Hematopoietic multipotent progenitor cell treated with erythropoietin and hydrocortisone succinate and interleukin-3 and kit ligand, for 15 days (in vitro differentiated cells): ENCODE results near the gene RMI2.
A peak's percentile ranks its signal among the peaks of the same experiment; 100 is the strongest.

Experiments
- DNase-seq: peaks from one replicate; pipeline ENCODE4 v3.0.0-alpha.2; 2015; ENCODE audit warnings: low spot score

The RMI2 gene

DNA sequence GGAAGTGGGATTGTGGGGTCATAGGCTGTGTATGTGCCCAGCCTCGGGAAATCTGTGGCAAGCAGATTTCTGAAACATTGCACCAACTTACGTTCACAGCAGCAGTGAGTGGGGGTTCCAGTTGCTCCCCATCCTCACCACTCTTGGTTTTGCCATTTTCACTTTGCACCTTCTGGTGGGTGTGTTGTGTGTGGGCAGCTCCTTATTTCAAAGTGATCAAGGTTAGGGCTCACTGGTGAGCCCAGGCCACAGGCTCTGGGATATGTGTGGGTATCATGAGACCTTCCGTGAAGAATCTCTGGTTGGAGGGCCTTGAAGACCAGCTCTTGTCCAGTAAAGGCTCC, 34.7 kb upstream of the RMI2 start:
- no peak for DNase-seq

DNA sequence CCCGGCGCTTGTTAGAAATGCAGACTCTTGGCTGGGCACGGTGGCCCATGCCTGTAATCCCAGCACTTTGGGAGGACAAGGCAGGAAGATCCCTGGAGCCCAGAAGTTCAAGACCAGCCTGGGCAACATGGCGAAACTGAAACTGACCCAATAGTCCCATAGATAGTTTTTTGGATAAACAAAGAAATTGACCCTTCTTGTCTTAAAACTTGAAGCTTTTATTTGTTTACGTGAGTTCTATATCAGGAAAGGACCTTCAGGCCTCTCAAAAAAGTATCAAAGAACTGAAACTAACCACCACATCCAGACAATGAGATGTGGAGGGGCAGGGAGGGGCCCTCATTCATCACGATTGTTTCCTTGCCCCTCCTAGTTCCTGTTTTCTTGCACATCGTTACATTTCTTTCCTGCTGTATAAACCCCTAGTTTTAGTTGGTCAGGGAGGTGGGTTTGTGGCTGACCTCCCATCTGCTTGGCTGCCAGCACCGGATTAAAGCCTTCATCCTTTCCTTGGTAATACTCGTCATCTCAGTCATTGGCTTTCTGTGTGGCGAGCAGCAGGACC, 34.2 kb upstream of the RMI2 start:
- DNase-seq = no peak

DNA sequence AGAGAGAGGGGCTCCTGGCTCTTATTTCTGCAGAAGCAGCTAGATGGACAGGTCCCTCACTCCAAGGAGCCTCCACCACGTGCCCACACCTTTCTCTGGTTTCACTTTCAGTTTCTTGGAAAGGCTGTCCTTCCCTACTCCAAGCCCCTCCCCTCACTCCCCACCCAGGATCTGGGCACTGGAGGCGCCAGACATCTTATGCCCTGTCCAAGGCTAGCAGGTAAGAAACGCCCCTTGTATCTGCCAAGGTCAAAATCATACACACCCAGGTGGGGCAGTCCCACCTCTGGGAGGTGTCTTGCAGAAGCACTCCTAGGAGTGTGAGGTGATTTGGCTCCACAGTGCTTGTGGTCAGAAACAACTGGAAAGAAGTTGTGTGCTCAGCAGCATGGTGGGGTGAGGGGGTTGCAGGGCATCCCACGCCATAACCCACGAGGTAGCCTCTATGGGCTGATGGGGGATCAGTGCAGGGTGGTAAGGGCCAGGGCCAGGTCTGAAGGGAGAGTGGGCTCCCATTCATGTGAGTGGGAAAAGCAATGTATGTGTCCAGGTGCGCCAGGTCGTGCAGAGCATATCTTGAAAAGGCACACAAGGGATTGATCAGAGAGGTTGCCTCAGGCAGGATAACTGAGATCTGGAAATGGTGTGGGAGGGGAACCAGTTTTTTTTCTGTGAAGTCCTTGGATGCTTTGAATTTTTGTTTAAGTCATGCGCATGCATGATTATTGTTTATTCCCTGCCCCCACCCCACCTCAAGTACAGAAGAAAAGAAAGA, 32.4 kb upstream of the RMI2 start:
- peak; percentile 16 for DNase-seq

DNA sequence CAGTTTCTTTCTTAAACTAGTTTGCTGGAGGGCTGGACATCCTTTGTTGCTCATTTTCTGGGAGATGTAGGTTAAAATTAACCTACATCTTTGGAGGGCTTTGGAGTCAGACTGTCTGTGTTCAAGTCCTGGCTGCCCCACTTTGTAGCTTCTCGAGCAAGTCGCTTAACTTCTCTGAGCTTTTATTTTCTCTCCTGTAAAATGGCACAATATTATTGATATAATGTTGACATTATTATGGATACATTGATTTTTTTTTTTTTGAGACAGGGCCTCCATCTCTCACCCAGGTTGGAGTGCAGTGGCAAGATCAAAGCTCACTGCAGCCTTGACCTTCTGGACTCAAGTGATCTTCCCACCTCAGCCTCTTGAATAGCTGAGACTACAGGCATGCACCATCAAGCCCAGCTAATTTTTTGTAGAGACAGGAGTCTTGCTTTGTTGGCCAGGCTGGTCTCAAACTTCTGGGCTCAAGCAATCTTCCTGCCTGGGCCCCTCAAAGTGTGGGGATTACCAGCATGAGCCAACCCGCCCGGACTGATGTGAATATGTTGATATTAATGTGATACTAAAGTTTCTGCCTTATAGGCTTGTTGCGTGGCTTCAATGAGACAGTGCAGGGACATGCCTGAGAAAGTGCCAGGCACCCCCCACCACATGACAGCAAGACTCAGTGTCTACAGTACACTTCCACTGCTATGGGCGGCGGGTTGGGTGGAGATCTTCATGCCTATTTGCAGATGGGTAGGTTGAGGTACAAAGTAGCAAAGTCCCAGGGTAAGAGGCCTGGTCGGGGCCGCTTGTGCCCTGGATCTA, 31.6 kb upstream of the RMI2 start:
- no peak for DNase-seq

DNA sequence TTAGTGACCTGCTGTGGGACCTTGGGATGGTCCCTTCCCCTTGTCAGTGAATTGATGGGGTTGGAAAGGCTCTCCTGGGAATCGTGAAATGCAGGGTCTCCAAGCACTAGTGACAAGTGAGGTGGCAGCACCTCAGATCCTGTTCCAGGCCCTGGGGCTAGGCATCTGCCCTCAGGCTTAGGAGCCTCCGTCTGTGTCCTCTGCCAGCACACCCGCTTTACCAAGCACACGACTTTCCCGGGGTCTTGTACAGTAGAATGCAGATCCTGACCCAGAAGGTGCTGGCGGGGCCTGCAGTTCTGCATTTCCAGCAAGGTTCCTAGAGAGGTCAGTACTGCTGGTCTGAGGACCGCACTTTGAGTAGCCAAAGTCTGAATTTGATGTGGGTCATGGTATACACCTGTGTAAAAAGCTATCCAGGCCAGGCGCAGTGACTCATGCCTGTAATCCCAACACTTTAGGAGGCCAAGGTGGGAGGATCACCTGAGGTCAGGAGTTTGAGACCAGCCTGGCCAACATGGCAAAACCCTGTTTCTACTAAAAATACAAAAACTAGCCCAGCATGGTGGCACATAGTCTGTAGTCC, 30.9 kb upstream of the RMI2 start:
- DNase-seq = no peak

DNA sequence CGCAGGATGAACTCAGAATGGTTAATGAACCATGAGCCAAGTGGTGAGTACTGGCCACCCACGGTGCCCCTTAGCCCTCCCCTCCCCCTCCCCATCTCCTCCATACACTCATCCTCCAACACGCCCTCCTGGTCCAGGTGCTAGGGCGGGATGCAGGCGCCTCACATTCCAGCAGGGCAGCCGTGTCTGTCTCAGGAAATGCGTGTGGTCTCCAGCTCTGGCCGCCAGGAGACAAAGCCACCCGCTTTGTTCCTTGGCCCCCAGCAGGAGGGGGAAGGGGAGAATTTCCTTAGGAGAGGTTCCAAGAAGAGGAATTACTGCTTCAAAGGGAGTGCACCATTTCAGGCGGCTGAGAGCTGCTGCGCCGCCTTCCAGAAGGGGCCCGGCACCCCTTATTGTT, 29.7 kb upstream of the RMI2 start:
- no peak for DNase-seq

DNA sequence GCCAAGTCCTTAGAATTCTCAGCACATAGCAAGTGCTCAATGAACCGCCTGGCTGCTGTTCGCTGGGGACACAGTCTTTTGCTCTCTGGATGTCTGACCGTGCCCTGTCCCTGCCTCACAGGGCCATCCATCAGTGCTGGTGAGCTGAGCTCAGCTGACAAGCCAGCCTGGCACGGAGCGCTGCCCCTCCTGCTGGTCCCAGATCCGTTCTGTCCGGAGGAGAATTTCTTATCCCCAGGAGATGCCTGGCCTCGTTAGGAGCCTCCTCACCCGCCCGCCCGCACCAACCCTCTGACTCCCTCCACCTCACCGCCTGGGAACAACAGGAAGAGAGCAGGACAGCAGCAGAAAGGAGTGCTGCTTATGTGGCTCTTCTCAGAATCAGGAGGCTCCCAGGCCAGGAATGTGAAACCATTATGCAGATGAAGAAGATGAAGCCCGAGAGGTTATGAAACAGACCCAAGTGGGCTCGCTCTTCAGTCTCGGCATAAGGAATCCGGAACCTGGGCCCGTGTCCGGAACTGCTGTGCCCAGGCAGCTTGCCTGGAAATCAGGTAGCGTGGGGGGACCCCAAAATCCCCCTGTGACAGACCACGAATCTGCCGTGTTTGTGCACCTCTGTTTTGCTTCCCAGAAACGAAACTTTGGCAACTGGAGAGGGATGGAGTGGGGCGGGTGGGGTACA, 28.8 kb upstream of the RMI2 start:
- no peak for DNase-seq

DNA sequence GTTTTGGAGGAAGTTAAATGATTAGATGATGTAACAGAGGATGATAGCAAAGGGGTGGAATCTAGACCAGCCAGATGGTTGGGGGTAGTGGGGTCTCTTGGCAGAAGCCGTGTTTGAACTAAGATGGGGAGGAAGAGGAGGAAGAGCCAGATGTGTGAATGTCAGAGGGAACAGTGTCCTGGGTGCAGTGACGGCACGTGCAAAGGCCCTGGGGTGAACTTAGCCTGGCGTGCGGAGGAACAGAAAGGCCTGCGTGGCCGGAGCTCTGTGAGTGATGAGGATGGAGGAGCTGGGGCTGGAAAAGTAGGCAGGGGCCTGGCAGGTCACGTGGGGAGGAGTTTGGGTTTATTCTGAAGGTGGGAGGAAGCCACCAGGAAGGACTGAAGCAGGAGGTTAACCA, 26.4 kb upstream of the RMI2 start:
- DNase-seq = no peak

DNA sequence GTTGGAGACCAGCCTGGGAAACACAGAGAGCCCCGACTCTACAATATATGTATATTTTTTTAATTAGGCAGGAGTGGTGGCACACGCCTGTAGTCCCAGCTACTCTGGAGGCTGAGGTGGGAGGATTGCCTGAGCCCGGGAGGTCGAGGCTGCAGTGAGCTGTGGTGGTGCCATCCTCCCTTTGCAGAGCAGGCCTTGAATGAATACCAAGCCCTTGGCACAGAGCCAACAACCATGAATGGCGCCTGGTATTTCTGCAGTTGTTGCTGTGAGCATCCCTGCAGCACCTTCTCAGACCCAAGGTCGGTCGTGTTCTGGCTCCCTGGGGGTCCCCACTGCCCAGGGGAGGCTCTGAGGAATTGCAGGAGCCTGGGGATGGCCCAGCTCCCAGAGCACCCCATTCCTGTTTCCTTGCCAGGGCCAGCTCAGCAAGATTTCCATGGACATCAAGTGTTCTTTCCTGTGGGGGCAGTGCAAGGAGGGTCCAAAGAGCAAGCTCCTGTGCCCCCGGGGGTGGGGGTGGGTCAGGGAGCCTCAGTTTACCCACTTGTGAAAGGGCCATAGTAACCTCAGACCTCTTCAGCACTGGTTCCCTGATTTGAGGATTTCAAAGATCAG, 25.6 kb upstream of the RMI2 start:
- peak; percentile 59 for DNase-seq

DNA sequence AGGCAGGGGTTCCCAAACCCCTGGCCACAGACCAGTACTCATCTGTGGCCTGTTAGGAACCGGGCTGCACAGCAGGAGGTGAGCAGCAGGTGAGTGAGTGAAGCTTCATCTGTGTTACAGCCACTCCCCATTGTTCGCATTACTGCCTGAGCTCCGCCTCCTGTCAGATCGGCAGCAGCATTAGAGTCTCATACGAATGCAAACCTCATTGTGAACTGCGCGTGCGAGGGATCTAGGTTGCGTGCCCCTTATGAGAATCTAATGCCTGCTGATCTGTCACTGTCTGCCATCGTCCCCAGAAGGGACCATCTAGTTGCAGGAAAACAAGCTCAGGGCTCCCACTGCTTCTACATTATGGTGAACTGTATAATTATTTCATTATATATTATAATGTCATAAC, 25.1 kb upstream of the RMI2 start:
- no peak for DNase-seq

DNA sequence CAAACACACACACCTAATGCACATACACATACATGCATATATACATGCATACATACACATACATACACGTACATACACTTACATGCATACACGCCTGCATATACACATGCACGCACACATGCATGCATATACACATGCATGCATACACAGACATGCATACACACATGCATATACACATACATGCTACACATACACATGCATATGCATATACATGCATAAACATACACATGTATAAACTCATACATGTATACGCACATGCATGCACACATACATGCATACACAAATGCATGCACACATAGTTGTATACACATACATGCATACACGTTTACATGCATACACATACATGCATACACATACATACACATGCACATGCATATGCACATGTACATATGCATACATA, 23.6 kb upstream of the RMI2 start:
- DNase-seq = no peak

DNA sequence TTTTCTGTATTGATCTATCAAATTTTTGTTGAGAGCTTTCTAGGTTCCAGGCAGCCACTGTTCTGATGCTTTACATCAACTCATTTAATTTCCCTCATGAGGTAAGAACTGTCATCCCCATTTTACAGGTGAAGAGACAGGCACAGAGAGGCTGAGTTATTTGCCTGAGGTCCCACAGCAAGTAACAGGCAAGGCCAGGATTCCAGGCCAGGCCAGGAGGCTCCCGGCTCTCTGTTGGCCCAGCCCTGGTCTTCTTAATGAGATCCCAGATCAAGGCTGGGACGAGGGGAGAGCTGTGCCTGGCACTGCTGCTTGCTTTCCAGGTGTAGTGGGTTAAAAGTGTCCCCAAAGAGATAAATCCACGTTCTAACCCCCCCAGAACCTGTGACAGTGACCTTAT, 22.4 kb upstream of the RMI2 start:
- no peak for DNase-seq

DNA sequence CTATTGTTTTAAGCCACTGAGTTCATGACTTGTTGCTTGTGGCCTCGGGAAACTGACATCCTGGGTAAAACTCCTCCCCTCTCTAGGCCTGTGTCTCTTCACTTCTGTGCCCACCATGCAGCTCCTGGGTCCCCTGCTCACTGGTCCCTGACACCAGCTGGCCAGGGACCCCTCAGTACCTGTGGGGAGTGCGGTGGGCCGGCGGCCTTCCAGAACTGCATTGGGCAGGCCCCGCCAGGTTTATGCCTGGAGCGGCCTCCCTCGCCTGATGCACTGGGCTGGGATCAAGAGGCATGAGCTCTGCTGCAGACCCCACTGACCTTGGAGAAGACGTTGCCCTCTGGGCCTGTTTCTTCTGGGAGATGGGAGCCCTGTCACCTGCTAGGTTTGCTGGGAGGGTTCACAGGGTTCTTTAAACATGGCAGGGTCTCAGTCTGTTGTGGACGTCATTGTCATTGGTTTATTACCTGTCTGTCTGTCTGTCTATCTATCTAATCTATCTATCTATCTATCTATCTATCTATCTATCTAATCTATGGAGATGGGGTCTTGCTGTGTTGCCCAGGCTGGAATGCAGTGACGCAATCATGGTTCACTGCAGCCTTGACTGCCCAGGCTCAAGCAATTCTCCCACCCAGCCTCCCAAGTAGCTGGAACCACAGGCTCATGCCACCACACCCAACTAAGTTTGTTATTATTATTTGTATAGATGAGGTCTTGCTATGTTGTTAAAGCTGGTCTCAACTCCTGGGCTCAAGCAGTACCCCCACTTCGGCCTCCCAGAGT, 21.5 kb upstream of the RMI2 start:
- DNase-seq = no peak

DNA sequence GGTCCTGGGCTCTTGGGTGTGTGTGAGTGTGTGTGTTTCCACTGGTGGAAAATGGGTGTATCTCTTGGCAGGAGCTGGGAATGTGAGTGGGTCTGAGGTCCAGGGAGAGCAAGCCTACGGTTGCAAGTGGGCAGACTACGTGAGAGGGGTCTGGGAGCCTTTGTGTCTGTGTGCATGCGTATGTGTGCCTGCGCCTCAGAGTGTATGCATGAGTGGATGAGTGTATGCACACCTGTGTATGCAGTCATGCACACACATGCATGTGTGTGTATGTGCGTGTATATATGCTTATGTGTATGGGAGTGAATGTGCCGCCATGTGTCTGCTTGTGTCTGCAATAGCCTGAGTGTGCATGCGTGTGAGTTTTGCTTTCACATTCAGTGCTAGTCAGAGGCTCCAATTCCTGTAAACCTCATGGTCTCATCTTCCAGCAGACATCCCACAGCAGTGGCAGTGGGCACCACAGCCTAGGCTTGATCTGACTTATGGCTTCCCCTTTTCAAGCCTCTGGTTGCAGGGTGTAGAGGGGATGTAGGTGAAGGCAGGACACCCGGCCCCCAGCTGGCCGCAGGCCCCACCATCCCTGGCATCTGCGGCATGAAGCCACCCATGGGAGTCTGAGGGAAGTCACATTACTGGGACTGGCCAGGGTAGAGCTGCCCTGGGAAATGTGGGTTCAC, 19.7 kb upstream of the RMI2 start:
- no peak for DNase-seq

DNA sequence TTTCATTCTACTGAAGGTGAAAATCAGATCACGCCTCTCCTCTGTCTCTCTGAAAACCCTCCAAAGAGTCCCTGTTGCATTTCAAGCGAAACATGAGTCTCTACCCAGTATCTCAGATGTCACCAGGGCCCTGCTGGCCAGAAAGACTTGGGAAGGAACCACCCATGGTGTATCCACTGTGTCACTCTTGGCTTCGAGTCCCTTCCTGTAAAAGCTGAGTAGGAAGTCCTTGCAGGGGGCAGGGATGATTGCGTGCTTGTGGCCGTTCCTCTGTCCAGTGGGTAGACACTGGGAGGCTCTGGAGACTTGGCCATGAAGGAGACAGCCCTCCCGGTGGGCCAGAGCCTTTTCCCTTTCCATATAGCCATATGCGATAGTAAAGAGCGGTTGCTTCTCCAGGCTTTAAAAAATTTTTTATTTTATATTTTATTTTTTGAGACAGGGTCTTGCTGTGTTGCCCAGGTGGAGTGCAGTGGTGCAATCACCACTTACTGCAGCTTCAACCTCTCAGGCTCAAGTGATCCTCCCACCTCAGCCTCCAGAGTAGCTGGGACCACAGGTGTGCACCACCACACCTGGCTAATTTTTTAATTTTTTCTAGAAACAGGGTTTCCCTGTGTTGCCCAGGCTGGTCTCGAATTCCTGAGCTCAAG, 19.0 kb upstream of the RMI2 start:
- DNase-seq = no peak

DNA sequence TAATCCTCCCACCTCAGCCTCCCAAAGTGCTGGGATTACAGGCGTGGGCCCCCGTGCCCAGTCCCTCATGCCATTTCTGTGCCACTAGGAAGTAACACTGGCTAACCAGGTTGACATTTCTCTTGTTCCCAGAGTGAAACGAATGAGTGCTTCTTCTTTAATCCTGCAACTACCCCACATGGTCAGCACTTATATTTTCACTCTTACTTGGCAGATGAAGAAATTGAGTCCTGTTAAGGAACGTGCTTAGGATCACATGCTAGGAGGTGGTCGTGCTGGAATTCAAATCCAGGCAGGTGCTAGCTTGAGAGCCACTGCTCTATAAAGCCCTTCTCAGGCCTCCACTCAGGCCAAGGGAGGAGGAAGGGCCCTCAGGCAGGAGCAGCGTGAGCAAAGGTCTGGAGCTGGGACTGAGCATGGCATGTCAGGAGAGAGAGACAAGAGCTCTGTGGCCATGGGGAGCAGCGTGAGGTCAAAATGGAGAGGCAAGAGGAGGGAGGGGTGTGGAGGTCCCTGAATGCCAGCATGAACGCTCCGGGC, 18.5 kb upstream of the RMI2 start:
- no peak for DNase-seq

DNA sequence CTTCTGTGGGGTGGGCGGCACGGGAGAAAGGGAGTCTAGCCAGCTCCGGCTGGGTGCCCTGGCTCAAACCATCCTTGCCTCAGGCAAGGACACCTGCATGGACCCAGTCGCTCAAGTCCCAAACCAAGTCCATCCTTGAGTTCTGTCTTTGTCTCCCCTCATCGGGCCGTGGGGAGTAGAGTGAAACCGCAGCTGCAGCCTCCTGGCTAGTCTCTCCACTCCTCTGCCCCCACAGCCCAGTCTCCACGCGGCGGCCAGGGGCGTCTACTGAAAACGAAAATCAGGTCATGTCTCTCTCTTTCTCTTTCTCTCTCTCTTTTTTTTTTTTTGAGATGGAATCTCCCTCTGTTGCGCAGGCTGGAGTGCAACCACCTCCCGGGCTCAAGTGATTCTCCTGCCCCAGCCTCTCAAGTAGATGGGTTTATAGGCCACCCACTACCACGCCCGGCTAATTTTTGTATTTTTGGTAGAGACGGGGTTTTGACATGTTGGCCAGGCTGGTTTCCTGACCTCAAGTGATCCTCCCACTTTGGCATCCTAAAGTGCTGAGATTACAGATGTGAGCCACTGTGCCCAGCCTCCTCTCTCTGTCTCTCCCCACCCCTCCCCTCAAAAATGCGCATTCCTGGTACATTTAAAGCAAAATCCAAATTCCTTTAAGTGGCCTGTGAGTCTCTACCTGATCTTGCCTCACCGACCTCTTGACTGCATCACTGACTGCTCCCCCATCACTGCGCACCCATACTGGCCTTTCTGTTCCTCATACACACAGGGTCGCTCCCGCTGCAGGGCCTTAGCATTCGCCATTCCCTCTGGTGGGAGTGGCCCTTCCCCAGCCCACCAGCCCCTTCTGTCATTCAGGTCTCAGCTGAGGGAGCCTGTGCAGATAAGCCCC, 17.7 kb upstream of the RMI2 start:
- no peak for DNase-seq

DNA sequence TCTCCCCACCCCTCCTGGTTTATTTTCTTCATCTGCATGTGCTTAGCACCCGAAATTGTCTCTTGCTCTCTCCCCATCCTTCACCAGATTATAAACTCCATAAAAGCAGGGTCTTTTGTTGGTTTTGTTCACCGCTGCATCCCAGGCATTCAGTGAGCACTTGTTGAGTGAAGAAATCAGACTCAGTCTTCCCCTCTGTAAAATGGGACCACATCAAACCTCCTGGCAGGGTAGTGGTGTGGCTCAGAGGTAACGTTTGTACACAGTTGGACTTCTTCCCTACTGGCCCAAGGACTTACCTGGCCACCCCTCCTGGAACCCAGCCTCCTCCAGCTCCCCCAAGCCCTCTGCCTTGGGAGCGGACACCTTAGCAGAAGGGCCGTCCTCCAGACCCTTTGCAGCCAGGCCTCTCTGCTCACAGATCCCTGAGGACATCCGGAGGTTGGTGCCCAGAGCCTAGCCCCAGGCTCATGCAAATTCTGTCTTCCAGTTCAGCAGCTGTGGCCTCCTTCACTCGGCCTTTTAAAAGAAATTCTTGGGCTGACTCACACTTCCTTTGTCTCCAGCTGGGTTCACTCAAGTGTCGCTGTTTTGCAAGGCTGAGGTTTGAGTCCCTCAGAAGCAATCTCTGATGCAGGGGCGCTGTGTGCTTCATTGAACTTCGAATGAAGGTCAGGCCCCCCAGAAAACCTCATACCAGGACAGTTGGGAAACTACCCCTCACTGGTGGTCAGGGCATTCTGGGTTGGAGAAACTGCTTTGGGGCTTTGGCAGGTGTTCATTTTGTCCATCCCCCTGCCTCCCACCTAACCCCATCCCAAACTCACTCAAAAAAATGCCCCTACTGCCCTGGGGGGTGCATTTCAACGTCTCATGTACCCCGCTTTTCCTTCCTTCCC, 16.8 kb upstream of the RMI2 start:
- no peak for DNase-seq
